HepG2 (cell line): ENCODE measurements around the gene PRSS50. TPM values are rescaled to one million over a fixed set of nuclear protein-coding genes. Genes with fewer than 3 reads are reported as not detected.

Source experiments
- ATAC-seq: fragments of 200-7000 bp; cut with Tn5 transposase; 3 replicates; pipeline ENCODE4 v1.9.1; 2020; ENCODE audit warnings: mild to moderate bottlenecking, moderate library complexity
- BruUV-seq: library from RNA; stranded (reverse); fragments of 400-500 nt; replicated peaks from 2 replicates; lab custom pipeline; 2021; lab: Mats Ljungman, UMichigan
- CTCF ChIA-PET: fragments of 300-600 bp; formaldehyde crosslinking; extraction: SDS; loops from one replicate; lab custom pipeline; 2021; ENCODE audit warnings: low total read pairs, inconsistent platforms, low intra/inter-chr PET ratio; lab: Yijun Ruan, JAX
- POLR2A ChIA-PET: fragments of 350-600 bp; sonication (Branson Sonifier 250); formaldehyde crosslinking; loops from one replicate; lab custom pipeline; 2020; ENCODE audit warnings: antibody characterized with exemption, inconsistent platforms; lab: Yijun Ruan, JAX
- DNase-seq: peaks from one replicate; pipeline ENCODE4 v3.0.0-alpha.2; 2015; ENCODE audit warnings: low spot score
- FAIRE-seq: peaks from 3 replicates; lab custom pipeline; 2011; peaks lifted over from hg19 to GRCh38; lab: Jason Lieb, UNC
- H2AFZ ChIP-seq: one replicate; pipeline ENCODE4 v1.6.1; 2011; ENCODE audit warnings: low read length, inconsistent platforms
- H3K27ac ChIP-seq: fragments of 300-600 bp; 3 replicates; pipeline ENCODE4 v1.8.0; 2011; ENCODE audit warnings: mixed run types, mild to moderate bottlenecking, mixed read lengths, low read length, inconsistent platforms; ENCODE audit not compliant: insufficient read depth; ENCODE audit errors: extremely low read length
- H3K27me3 ChIP-seq, 2 experiments: fragments of 200-600 bp in 1 of 2; 2 replicates in 1 of 2; 3 replicates in 1 of 2; pipeline versions ENCODE4 v1.6.0 to v1.8.0; 2011; ENCODE audit warnings: low read length in 2 of 2, mild to moderate bottlenecking in 2 of 2, moderate library complexity in 2 of 2, inconsistent platforms in 1 of 2; ENCODE audit not compliant: insufficient read depth in 2 of 2, control insufficient read depth in 1 of 2
- H3K36me3 ChIP-seq, 2 experiments: fragments of 200-600 bp in 1 of 2; replicated peaks in 1 of 2; 2 replicates in 1 of 2; 3 replicates in 1 of 2; pipeline versions ENCODE4 v1.5.1 to v1.8.0; 2011; ENCODE audit warnings: low read length in 2 of 2, inconsistent platforms in 1 of 2; ENCODE audit not compliant: insufficient read depth in 2 of 2, control insufficient read depth in 1 of 2
- H3K4me1 ChIP-seq: 2 replicates; pipeline ENCODE4 v1.5.1; 2012; ENCODE audit warnings: low read length, inconsistent platforms; ENCODE audit not compliant: insufficient read depth
- H3K4me2 ChIP-seq: 2 replicates; pipeline ENCODE4 v1.6.0; 2011; ENCODE audit warnings: low read depth, low read length, inconsistent platforms
- H3K4me3 ChIP-seq, 3 experiments: fragments of 200-600 bp in 1 of 3; sonication (generic), shearing (Covaris generic) in 1 of 3; replicated peaks in 1 of 3; 2 replicates each; pipeline ENCODE4 v1.5.1; 2011 to 2016; ENCODE audit warnings: low read length in 3 of 3, inconsistent platforms in 2 of 3, low read depth in 2 of 3, mild to moderate bottlenecking in 2 of 3, control low read depth in 1 of 3, mixed read lengths in 1 of 3; ENCODE audit not compliant: insufficient read depth in 1 of 3
- H3K79me2 ChIP-seq: one replicate; pipeline ENCODE4 v1.6.1; 2011; ENCODE audit warnings: low read length, inconsistent platforms; ENCODE audit not compliant: insufficient read depth
- H3K9ac ChIP-seq: 2 replicates; pipeline ENCODE4 v1.6.0; 2011; ENCODE audit warnings: mild to moderate bottlenecking, low read depth, low read length, inconsistent platforms; ENCODE audit not compliant: insufficient read depth
- H3K9me3 ChIP-seq: 2 replicates; pipeline ENCODE4 v1.5.1; 2012; ENCODE audit warnings: mild to moderate bottlenecking, low read length
- H4K20me1 ChIP-seq: 2 replicates; pipeline ENCODE4 v1.6.0; 2011; ENCODE audit warnings: inconsistent platforms, mild to moderate bottlenecking, low read length, moderate library complexity; ENCODE audit not compliant: insufficient read depth
- ARHGAP35 ChIP-seq: sonication (generic); formaldehyde crosslinking; IDR thresholded peaks from 2 replicates; pipeline ENCODE4 v1.9.0; 2022; ENCODE audit warnings: mild to moderate bottlenecking, inconsistent platforms, moderate library complexity, missing genetic modification reagents, borderline replicate concordance
- ATF7-NPFF ChIP-seq: sonication (generic); formaldehyde crosslinking; IDR thresholded peaks from 2 replicates; pipeline ENCODE4 v1.8.1; 2023; ENCODE audit warnings: mild to moderate bottlenecking, low read depth, missing genetic modification reagents, moderate library complexity
- FOXM1 ChIP-seq: sonication (generic); formaldehyde crosslinking; IDR thresholded peaks from 2 replicates; pipeline ENCODE4 v1.5.0; 2020; ENCODE audit warnings: missing genetic modification reagents
- HNRNPL ChIP-seq: fragments of 200-400 bp; formaldehyde crosslinking; IDR thresholded peaks from 2 replicates; pipeline ENCODE4 v1.6.1; 2017; ENCODE audit warnings: mild to moderate bottlenecking, low read depth, low read length
- IRX3 ChIP-seq: sonication (generic); formaldehyde crosslinking; IDR thresholded peaks from 2 replicates; pipeline ENCODE4 v1.8.1; 2023; ENCODE audit warnings: mild to moderate bottlenecking, low read depth, missing genetic modification reagents, borderline replicate concordance
- LRRFIP1 ChIP-seq: sonication (generic); formaldehyde crosslinking; conservative IDR thresholded peaks from 2 replicates; pipeline ENCODE4 v1.4.0; 2020; ENCODE audit warnings: missing genetic modification reagents
- MAZ ChIP-seq, 2 experiments: sonication (generic) in 1 of 2; formaldehyde crosslinking in 1 of 2; IDR thresholded peaks; 2 replicates each; pipeline versions ENCODE4 v1.5.0 to v1.6.1; 2012 to 2020; ENCODE audit warnings: low read depth in 2 of 2, mild to moderate bottlenecking in 2 of 2, borderline replicate concordance in 1 of 2, improper control_type of control experiment in 1 of 2, low read length in 1 of 2, missing genetic modification reagents in 1 of 2, moderate library complexity in 1 of 2
- PAF1 ChIP-seq: IDR thresholded peaks from 2 replicates; pipeline ENCODE4 v1.6.1; 2016; ENCODE audit warnings: missing genetic modification reagents, missing compliant biosample characterization
- SRSF4 ChIP-seq: fragments of 200-400 bp; formaldehyde crosslinking; IDR thresholded peaks from one replicate; pipeline ENCODE4 v1.6.1; 2018; ENCODE audit warnings: mild to moderate bottlenecking, low read depth, low read length, moderate library complexity; ENCODE audit not compliant: poor library complexity, severe bottlenecking
- ZNF569 ChIP-seq: sonication (generic); formaldehyde crosslinking; IDR thresholded peaks from 2 replicates; pipeline ENCODE4 v1.5.0; 2020; ENCODE audit warnings: mild to moderate bottlenecking, missing genetic modification reagents, moderate library complexity, borderline replicate concordance
- ZNF619 ChIP-seq: sonication (generic); formaldehyde crosslinking; IDR thresholded peaks from 2 replicates; pipeline ENCODE4 v1.4.0; 2020; ENCODE audit warnings: mild to moderate bottlenecking, missing genetic modification reagents
- WGBS: methylation state at CpG from one replicate; pipeline ENCODE4 v1.1.6; 2017; ENCODE audit warnings: low lambda C conversion rate; 5-methylcytosine and 5-hydroxymethylcytosine counted together
- in situ Hi-C: cut with HindIII; loops from 2 replicates; pipeline ENCODE4 v1.10.0; 2017; ENCODE audit warnings: low pct_unique_long_range_greater_than_20kb; ENCODE audit not compliant: extremely low pct_ligation_motif_present
- intact Hi-C: fragments of 100-400 bp; cut with micrococcal nuclease; formaldehyde crosslinking; loops from one replicate; pipeline ENCODE4 v1.10.0; 2022; ENCODE audit not compliant: unreplicated experiment
- polyA plus RNA-seq, 8 experiments: library from polyadenylated mRNA; depleted of rRNA in 3 of 8; stranded (reverse) in 7 of 8; unstranded in 1 of 8; fragments of >200 nt; fragmentation: Illumina TruSeq in 4 of 8; extraction: Trizol in 4 of 8; gene quantifications; 2 replicates each; pipeline versions ENCODE4 v1.2.1 to v1.2.3, GENCODE V29; 2011 to 2016; ENCODE audit warnings: low read depth in 4 of 8, missing spikeins in 1 of 8, mixed read lengths in 1 of 8; ENCODE audit not compliant: insufficient read depth in 1 of 8
- total RNA-seq, 5 experiments: library from RNA; depleted of rRNA; stranded (reverse); fragments of >200 nt; fragmentation: Illumina TruSeq; extraction: Trizol; gene quantifications; 2 replicates each; pipeline ENCODE4 v1.2.3, GENCODE V29; 2016; ENCODE audit warnings: low read depth in 1 of 5

Gene PRSS50
- total and polyA plus RNA-seq, 2 of the 13 experiments (the other 11 are each of a cell fraction or from before 2014, with no cell fraction given) = not detected

DNA sequence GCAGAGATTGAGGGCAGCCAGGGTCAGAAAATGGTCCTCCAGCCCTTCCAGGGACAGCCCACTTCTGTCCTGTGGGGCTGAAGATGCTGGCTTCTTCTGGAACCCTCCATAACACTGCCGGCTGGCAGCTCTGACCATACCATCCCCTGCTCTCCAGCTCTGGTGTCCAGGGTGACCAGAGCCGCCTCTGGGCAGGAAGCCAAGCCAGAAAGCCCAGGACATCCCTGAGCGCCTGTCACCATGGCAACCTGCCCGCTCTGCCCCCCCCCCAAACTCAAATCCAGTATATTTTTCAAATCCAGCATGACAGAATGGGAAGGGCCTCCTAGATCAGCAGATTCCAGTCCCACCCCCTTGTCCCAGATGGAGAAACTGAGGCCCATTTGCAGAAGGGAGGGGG lies 16.9 kb downstream of the PRSS50 start:
- CTCF ChIA-PET = no interaction called here
- no peak overlapping the region for H3K27ac ChIP-seq
- no peak overlapping the region for H3K4me2 ChIP-seq
- H3K9me3 ChIP-seq = no peaks in the 10 kb centered on the region
- H2AFZ ChIP-seq = no peak overlapping the region
- DNase-seq (no peak), ATAC-seq (no peak), FAIRE-seq (no peak)
- H3K27me3 ChIP-seq = 0 out of 5 replicates have a peak, but pooled peaks cover 0 to 6% of the 10 kb centered on the region in 2 experiments
- intact Hi-C loops = no loop called here
- no peaks in the 10 kb centered on the region for H4K20me1 ChIP-seq
- H3K4me1 ChIP-seq = no peaks in the 10 kb centered on the region
- in situ Hi-C loops = no loop called here
- H3K36me3 ChIP-seq = no peaks in the 10 kb centered on the region
- no CpG with 5 or more reads among the region's 4 CpGs for WGBS
- BruUV-seq = no TSS peak
- TF ChIP-seq ATF7-NPFF (CRISPR knock-in tag) (no peak), ZNF569 (CRISPR knock-in tag) (no peak), PAF1 (no peak)
- H3K9ac ChIP-seq = no peak overlapping the region
- POLR2A ChIA-PET = no interaction called here
- no peaks in the 10 kb centered on the region for H3K79me2 ChIP-seq
- no peak overlapping the region for H3K4me3 ChIP-seq

DNA sequence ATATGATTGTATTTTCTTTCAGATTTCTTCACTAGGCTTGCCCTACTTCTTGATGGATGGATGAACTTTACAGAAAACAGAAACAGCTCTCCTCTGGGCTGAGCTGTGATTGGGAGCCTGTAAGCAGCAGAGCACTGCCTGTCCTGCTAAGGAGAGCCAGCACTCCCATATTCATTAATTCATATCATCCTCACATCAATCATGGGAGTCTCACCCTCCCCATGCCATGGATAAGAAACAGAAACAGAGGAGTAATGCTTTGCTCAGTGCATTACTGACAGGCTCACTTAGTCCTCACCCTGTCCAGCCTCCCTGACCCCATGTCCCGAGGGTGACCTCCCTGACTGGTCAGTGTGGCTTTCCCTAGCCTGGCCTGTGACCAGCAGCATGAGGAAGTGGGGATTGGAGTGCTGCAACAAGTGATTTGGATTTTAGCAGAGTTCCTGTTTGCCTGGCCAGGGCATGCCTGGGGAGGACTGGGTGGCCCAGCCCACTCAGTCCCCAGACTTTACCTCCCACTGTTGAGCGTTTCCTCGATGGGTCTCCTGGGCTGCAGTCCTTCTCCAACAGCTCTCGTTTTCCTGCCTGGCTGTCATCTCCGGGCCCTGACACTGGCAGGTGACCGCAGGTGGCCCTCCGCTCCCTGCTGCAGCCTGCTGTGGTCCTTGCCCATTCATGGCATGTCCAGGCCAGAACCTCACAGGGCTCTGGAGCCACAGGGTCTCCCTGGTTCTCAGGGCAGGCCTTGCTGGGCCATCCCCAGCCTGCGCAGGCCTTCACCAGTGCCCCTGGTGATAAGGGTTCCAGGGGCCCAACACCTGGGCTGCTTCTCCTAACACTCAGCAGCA lies 17.8 kb downstream of the PRSS50 start:
- no TSS peak for BruUV-seq
- H3K9ac ChIP-seq = no peak overlapping the region
- ChIA-PET POLR2A (no interaction called here), CTCF (no interaction called here)
- 30% methylated on average over 4 of the region's 8 CpGs for WGBS
- H2AFZ ChIP-seq = no peak overlapping the region
- intact Hi-C loops (no loop called here), in situ Hi-C loops (no loop called here)
- TF ChIP-seq LRRFIP1 (CRISPR knock-in tag) = no peak
- TF ChIP-seq MAZ (IDR thresholded peaks at IDR 0.05; ENCODE audit: borderline replicate concordance, low read depth, low read length) = no peak
- no peak for TF ChIP-seq MAZ (CRISPR knock-in tag; IDR thresholded peaks at IDR 0.05; ENCODE audit: low read depth)
- TF ChIP-seq ZNF619 (CRISPR knock-in tag) = no peak
- TF ChIP-seq HNRNPL = no peak
- TF ChIP-seq ARHGAP35 (CRISPR knock-in tag) = no peak
- no peak for TF ChIP-seq IRX3 (CRISPR knock-in tag)
- TF ChIP-seq FOXM1 (CRISPR knock-in tag) = no peak
- no peak for TF ChIP-seq SRSF4
- H3K79me2 ChIP-seq = no peaks in the 10 kb centered on the region
- DNase-seq (no peak), FAIRE-seq (no peak), ATAC-seq (no peak)
- H3K4me3 ChIP-seq = no peak overlapping the region
- no peaks in the 10 kb centered on the region for H3K36me3 ChIP-seq
- no peak overlapping the region for H3K27ac ChIP-seq
- H3K4me1 ChIP-seq = no peaks in the 10 kb centered on the region
- H3K9me3 ChIP-seq = no peaks in the 10 kb centered on the region
- 0 out of 5 replicates have a peak, but pooled peaks cover 0 to 3% of the 10 kb centered on the region in 2 experiments for H3K27me3 ChIP-seq
- no peaks in the 10 kb centered on the region for H4K20me1 ChIP-seq
- no peak overlapping the region for H3K4me2 ChIP-seq
